Activated CD4-positive, alpha-beta T cell treated with anti-CD3 and anti-CD28 coated beads, Interleukin-2, amount 10 ng/mL, durations not matched to agents 7 days and 5 days (primary cell): ENCODE data around the gene GCNT2. TPM values are rescaled to one million over a fixed set of nuclear protein-coding genes. Genes with fewer than 3 reads are reported as not detected.
"Not testable (repeated sequence)": the region's sequence is repeated elsewhere in the genome, so short reads cannot be mapped to it uniquely, and the experiment has no call there.

Source experiments
- CTCF ChIA-PET: fragments of 350-600 bp; sonication (Branson Sonifier 250); formaldehyde crosslinking; loops from one replicate; lab custom pipeline; 2021; ENCODE audit warnings: antibody characterized with exemption; lab: Charles Lee
- POLR2A ChIA-PET: fragments of 350-600 bp; sonication (Branson Sonifier 250); formaldehyde crosslinking; loops from one replicate; lab custom pipeline; 2021; ENCODE audit warnings: antibody characterized with exemption; lab: Charles Lee
- DNase-seq: peaks from one replicate; pipeline ENCODE4 v3.0.0-alpha.2; 2020
- H3K27ac Mint-ChIP-seq: one replicate; pipeline ENCODE4 v1.8.0; 2021; ENCODE audit warnings: mild to moderate bottlenecking, moderate library complexity, mixed read lengths
- H3K27me3 Mint-ChIP-seq: one replicate; pipeline ENCODE4 v1.8.0; 2021; ENCODE audit warnings: mixed read lengths
- H3K36me3 Mint-ChIP-seq: one replicate; pipeline ENCODE4 v1.8.0; 2021; ENCODE audit warnings: low read depth, mixed read lengths
- H3K4me1 Mint-ChIP-seq: one replicate; pipeline ENCODE4 v1.8.0; 2021; ENCODE audit warnings: mixed read lengths
- H3K4me3 Mint-ChIP-seq: one replicate; pipeline ENCODE4 v1.8.0; 2021; ENCODE audit warnings: mild to moderate bottlenecking, moderate library complexity, mixed read lengths
- H3K9me3 Mint-ChIP-seq: one replicate; pipeline ENCODE4 v1.8.0; 2021; ENCODE audit warnings: mixed read lengths
- total RNA-seq, 2 experiments: library from RNA; stranded (reverse); gene quantifications; one replicate each; pipeline ENCODE4 v1.2.3, GENCODE V29; 2021

The GCNT2 gene
- total RNA-seq, 2 experiments from 2014 or later: 5.0 to 5.5 TPM

DNA sequence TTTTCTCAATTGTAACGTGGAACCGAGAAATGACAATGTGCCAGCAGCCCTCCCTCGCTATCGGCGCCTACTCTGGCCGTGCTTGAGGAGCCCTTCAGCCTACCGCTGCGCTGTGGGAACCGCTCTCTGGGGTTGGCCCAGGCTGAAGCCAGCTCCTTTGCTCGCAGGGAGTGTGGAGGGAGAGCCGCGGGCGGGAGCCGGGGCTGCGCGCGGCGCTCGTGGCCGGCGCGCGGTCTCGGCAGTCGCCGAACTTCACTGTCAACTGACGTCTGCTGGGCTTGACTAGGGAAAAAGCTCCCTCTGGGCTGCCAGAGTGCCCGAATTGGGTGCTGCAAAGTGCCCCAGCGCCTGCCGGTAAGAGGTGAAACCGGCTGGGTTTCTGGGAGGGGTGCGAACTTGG, 29.7 kb upstream of the GCNT2 start:
- ChIA-PET CTCF (interaction anchor here (0.6 to 1.5 kb wide), 2 partner anchors 13 to 20 kb away, joined by 3 read pairs; no protein-coding TSS in a partner anchor), POLR2A (no interaction called here)
- DNase-seq: no peak
- Mint-ChIP-seq H3K27ac (no peak overlapping the region), H3K9me3 (peaks cover 4% of the 10 kb centered on the region), H3K27me3 (peaks cover 13% of the 10 kb centered on the region), H3K4me3 (no peak overlapping the region), H3K36me3 (no peaks in the 10 kb centered on the region), H3K4me1 (no peaks in the 10 kb centered on the region)

- CTCF ChIA-PET: interaction anchor here (1.5 kb wide), 1 partner anchor 13 kb away, joined by 3 read pairs; no protein-coding TSS in a partner anchor
- H3K36me3 Mint-ChIP-seq, POLR2A ChIA-PET, H3K4me3 Mint-ChIP-seq, H3K9me3 Mint-ChIP-seq, H3K4me1 Mint-ChIP-seq, DNase-seq, H3K27ac Mint-ChIP-seq: not testable (repeated sequence)
- peaks cover 13% of the 10 kb centered on the region for H3K27me3 Mint-ChIP-seq
These were observed 29.2 kb upstream of the GCNT2 start for GRCh38 chr6:10491905-10492304.

DNA sequence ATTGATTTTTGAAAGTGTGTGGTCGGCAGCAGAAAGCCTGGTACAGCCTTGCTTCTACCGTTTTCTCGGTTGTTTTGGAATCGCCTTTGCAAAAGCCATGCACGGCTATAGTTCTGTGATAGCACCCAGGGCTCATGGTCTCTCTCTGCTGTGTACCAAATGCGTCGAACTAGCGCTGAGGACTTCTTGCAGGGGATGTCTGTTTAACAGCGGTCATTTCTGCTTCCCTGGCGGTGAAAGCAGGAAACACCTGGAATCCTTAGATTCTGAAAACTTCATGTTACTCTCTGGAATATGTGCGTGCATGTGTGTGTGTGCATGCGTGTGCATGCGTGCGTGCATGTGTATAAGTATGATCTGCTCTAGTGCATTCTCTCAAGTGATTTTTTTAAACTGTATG, 26.1 kb upstream of the GCNT2 start:
- CTCF ChIA-PET: no interaction called here
- Mint-ChIP-seq H3K4me3 (no peak overlapping the region), H3K36me3 (no peaks in the 10 kb centered on the region), H3K4me1 (no peaks in the 10 kb centered on the region), H3K27ac (no peak overlapping the region), H3K9me3 (peaks cover 4% of the 10 kb centered on the region), H3K27me3 (peaks cover 20% of the 10 kb centered on the region)
- POLR2A ChIA-PET: no interaction called here
- DNase-seq: no peak

GRCh38 chr6:10505529-10505928, 15.6 kb upstream of the GCNT2 start:
- Mint-ChIP-seq H3K9me3 (no peaks in the 10 kb centered on the region), H3K36me3 (no peaks in the 10 kb centered on the region), H3K27ac (no peak overlapping the region), H3K4me1 (peaks cover 2% of the 10 kb centered on the region), H3K27me3 (peaks cover 19% of the 10 kb centered on the region), H3K4me3 (no peak overlapping the region)
- DNase-seq: no peak
- POLR2A ChIA-PET: no interaction called here
- CTCF ChIA-PET: interaction anchor here (0.9 kb wide), 1 partner anchor 16 kb away, joined by 3 read pairs; the partner anchor contains the start of gene GCNT2

DNA sequence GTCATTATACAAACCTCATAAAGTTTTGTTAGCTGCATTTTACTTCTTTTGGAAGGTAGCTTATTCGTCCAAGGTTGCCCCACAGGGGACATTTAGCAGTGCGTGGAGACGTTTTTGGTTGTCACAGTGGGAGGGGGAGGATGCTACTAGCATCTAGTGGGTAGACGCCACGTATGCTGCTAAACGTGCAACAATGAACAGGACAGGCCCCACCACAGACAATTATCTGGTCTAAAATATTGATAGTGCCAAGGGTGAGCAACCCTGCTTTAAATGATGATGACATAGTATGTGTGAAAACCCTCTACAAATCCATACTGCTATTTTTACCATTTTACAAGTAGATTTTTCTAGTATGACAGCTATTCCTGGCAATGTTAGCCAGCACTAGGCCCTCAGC, 13.9 kb upstream of the GCNT2 start:
- Mint-ChIP-seq H3K4me1 (peaks cover 7% of the 10 kb centered on the region), H3K9me3 (no peaks in the 10 kb centered on the region), H3K27ac (no peak overlapping the region), H3K27me3 (peaks cover 10% of the 10 kb centered on the region), H3K4me3 (no peak overlapping the region), H3K36me3 (no peaks in the 10 kb centered on the region)
- ChIA-PET CTCF (interaction anchor here (0.6 kb wide), 1 partner anchor 28 kb away, joined by 3 read pairs; no protein-coding TSS in a partner anchor), POLR2A (no interaction called here)
- no peak for DNase-seq

DNA sequence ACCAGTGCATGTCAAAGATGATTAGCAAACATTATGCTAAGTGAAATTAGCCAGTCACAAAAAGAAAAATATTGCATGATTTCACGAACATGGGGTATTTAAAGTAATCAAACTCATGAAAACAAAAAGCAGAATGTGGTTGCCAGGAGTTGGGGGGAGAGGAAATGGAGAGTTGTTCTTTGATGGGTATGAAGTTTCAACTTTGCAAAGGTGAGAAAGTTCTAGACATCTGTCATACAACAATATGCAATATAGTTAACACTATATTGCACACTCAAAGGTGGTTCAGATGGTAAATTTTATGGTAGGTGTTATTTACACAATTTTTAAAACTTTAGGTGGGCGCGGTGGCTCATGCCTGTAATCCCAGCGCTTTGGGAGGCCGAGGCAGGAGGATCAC, 13.4 kb upstream of the GCNT2 start:
- Mint-ChIP-seq H3K4me1 (peaks cover 7% of the 10 kb centered on the region), H3K36me3 (no peaks in the 10 kb centered on the region), H3K9me3 (no peaks in the 10 kb centered on the region), H3K27me3 (peaks cover 10% of the 10 kb centered on the region), H3K27ac (no peak overlapping the region), H3K4me3 (no peak overlapping the region)
- DNase-seq: no peak
- ChIA-PET CTCF (no interaction called here), POLR2A (no interaction called here)

GRCh38 chr6:10510592-10511367, 10.4 kb upstream of the GCNT2 start:
- ChIA-PET CTCF (interaction anchor here (0.6 to 2.4 kb wide), 5 partner anchors 13 to 290 kb away, joined by 3 to 5 read pairs (median 3); no protein-coding TSS in a partner anchor), POLR2A (no interaction called here)
- H3K9me3 Mint-ChIP-seq: no peaks in the 10 kb centered on the region
- H3K27ac Mint-ChIP-seq: no peak overlapping the region
- no peak overlapping the region for H3K4me3 Mint-ChIP-seq
- H3K27me3 Mint-ChIP-seq: peaks cover 10% of the 10 kb centered on the region
- no peaks in the 10 kb centered on the region for H3K36me3 Mint-ChIP-seq
- peaks cover 7% of the 10 kb centered on the region for H3K4me1 Mint-ChIP-seq
- DNase-seq: peak; percentile 63

- no peak overlapping the region for H3K4me3 Mint-ChIP-seq
- H3K27ac Mint-ChIP-seq: no peak overlapping the region
- ChIA-PET POLR2A (no interaction called here), CTCF (interaction anchor here (0.8 to 2.4 kb wide), 3 partner anchors 12 to 281 kb away, joined by 3 to 5 read pairs (median 3); no protein-coding TSS in a partner anchor)
- H3K9me3 Mint-ChIP-seq: no peaks in the 10 kb centered on the region
- peaks cover 8% of the 10 kb centered on the region for H3K27me3 Mint-ChIP-seq
- H3K36me3 Mint-ChIP-seq: no peaks in the 10 kb centered on the region
- DNase-seq: no peak
- peaks cover 7% of the 10 kb centered on the region for H3K4me1 Mint-ChIP-seq
These were observed 9.7 kb upstream of the GCNT2 start for GRCh38 chr6:10511477-10511876.

DNA sequence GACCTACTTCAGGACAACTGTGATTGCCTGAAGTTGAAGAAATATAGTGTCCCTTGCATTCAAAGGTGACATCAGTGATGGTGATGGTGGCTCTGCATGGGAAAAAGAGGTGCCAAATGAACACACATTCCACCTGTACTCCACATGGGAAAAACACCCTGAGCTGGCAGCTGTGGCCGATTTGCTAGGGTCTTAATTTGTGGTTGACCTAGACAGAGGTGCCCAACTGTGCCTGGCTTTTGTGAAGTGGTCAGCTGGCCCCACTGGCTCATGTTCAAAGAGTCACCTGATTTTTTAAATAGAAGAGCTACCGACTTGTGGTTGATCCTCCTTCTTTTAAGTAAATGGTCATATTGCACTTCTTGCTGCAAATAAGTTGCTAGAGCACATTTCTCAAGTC, 7.6 kb upstream of the GCNT2 start:
- POLR2A ChIA-PET: no interaction called here
- no peaks in the 10 kb centered on the region for H3K36me3 Mint-ChIP-seq
- no peak overlapping the region for H3K27ac Mint-ChIP-seq
- DNase-seq: no peak
- H3K9me3 Mint-ChIP-seq: no peaks in the 10 kb centered on the region
- CTCF ChIA-PET: no interaction called here
- H3K4me3 Mint-ChIP-seq: no peak overlapping the region
- H3K27me3 Mint-ChIP-seq: no peaks in the 10 kb centered on the region
- peaks cover 7% of the 10 kb centered on the region for H3K4me1 Mint-ChIP-seq

DNA sequence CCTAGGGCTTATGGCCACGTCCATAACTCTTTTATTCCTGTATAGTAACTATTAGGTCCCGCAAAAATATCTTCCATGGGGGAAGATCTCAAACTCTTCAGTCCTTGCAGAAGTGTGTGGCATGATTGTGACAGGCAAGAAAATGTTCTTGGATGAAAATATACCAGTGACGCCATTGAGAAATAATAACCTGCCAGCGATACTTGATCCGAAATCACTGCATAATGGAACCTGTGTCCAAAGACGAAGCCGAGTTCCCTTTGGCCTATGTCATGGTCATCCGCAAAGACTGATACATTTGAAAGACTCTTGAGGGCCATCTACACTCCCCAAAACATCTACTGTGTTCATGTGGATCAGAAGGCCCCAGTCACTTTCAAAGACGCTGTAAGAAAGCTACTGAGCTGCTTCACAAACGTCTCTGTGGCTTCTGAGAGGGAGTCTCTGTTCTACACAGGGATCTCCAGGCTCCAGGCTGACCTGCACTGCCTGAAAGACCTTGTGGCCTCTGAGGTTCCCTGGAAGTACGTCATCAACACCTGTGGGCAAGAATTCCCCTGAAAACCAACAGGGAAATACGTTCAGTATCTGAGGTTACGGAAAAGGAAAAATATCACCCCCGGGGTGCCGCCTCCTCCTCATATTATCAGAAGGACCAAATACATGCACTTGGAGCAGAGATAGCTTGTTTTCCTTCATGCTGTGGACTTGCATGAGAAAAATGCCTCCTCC, 6.9 kb upstream of the GCNT2 start:
- H3K4me3 Mint-ChIP-seq: no peak overlapping the region
- no peak overlapping the region for H3K27ac Mint-ChIP-seq
- CTCF ChIA-PET: no interaction called here
- H3K4me1 Mint-ChIP-seq: peaks cover 7% of the 10 kb centered on the region
- no peaks in the 10 kb centered on the region for H3K9me3 Mint-ChIP-seq
- no peak for DNase-seq
- H3K27me3 Mint-ChIP-seq: no peaks in the 10 kb centered on the region
- POLR2A ChIA-PET: no interaction called here
- no peaks in the 10 kb centered on the region for H3K36me3 Mint-ChIP-seq

DNA sequence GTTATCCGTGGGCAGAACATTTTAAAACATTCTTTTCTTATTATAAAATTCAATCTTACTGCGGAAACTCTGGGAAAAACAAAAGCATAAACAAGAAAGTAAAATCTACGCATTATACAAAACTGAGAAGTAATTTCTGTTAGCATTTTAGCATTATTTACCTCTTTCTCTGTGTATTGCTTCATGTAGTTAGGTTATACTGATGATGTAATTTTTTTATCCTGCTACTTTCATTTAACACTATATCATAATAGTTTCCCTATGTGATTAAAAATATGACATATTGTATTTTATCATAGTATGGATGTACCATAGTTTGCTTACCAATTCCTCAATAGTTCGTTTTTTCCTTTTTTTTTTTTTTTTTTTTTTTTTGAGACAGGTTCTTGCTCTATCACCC, 4.2 kb upstream of the GCNT2 start:
- Mint-ChIP-seq H3K4me1 (peaks cover 2% of the 10 kb centered on the region), H3K36me3 (no peaks in the 10 kb centered on the region), H3K27me3 (no peaks in the 10 kb centered on the region), H3K27ac (no peak overlapping the region), H3K4me3 (no peak overlapping the region), H3K9me3 (no peaks in the 10 kb centered on the region)
- ChIA-PET POLR2A (no interaction called here), CTCF (no interaction called here)
- no peak for DNase-seq

DNA sequence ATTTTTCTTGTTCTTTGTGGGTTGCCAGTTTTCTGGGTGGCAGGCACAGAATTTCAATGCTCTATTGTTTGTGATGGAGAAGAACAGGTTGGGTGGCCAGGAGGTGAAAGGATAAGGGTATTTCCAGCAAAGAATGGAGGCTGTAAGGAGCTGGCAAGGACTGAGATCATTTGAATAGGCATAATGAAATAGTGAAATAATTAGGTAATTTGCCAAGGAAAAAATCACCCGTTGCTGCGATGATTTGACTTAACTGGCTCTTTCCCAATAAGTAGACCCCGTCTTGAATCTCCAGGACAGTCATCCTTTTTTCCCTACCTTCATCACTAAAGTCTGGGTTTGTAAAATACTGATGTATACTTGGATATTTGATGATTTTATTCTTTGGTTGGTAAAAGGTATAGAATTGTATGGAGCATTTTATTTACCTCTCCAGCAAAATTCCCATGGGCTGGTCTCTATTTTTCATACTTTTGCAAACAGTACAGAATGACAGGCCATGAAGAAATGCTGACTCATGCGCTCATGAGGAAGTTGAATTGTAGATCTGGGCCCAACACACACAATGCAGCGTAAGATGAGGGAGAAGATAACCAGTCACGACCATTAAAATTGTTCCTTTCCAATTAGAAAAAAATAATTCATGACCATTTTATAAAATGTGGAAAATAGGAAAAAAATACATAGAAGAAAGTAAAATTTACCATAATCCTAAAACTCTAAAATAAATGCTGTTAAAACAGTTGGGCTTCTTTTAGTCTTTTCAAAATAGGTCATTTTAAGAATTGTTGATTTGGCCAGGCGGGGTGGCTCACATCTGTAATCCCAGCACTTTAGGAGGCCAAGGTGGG, 2.4 kb upstream of the GCNT2 start:
- H3K9me3 Mint-ChIP-seq: no peaks in the 10 kb centered on the region
- no peak overlapping the region for H3K4me3 Mint-ChIP-seq
- H3K27me3 Mint-ChIP-seq: no peaks in the 10 kb centered on the region
- no peak for DNase-seq
- H3K27ac Mint-ChIP-seq: no peak overlapping the region
- H3K36me3 Mint-ChIP-seq: no peaks in the 10 kb centered on the region
- ChIA-PET CTCF (no interaction called here), POLR2A (no interaction called here)
- H3K4me1 Mint-ChIP-seq: peaks cover 5% of the 10 kb centered on the region

DNA sequence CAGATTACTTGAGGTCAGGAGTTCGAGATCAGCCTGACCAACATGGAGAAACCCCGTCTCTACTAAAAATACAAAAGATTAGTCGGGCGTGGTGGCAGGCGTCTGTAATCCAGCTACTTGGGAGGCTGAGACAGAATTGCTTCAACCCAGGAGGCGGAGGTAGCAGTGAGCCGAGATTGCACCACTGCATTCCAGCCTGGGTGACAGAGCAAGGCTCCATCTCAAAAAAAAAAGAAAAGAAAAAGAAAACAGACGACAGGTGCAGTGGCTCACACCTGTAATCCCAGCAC, 1.8 kb upstream of the GCNT2 start:
- H3K4me3 Mint-ChIP-seq, DNase-seq, H3K9me3 Mint-ChIP-seq, H3K27ac Mint-ChIP-seq, H3K36me3 Mint-ChIP-seq, H3K27me3 Mint-ChIP-seq, CTCF ChIA-PET, H3K4me1 Mint-ChIP-seq, POLR2A ChIA-PET: not testable (repeated sequence)
